ENCODE data around the gene SSNA1. TPM values are rescaled to one million over a fixed set of nuclear protein-coding genes. Genes with fewer than 3 reads are reported as not detected.

The SSNA1 gene
- polyA plus RNA-seq, 1 experiment: 35.0 TPM

DNA sequence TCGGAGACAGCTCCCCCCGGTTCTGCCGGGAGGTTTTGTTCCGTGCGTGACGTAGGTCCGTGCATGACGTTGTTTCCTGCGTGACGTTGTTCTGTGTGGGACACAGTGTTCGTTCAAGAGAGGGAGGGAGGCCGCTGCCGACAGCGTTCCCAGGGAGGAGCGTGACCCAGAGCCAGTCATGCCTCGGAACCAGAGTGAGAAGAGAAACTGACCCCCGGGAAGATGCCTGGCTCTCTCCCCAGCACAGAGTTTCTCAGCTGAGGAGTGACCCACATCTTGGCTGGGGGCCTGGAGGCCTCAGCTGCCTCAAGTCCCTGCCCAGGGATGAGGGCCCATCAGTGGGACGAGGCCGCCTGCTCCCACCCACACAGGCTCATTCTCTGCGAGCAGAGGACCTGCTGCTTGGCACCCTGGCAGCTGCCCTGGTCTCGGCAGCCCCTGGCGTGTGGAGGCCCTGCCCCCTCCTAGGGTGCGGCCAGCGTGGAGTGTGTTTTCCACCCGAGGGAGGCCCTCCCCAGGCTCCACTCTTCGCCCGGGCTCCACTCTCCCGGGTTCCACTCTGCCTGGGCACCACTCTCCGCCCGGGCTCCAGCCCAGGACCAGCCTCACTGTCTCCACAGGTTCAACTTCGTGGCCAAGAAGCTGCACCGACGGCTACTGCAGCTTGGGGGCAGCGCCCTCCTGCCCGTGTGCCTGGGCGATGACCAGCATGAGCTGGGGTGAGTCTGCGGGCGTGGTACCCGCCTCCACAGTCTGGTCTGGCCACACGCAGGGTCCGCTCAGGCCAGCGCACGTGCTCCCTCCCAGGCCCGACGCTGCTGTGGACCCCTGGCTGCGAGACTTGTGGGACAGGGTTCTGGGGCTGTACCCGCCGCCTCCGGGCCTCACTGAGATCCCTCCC lies 24.9 kb downstream of the SSNA1 start:
- DNase-seq (ENCODE audit: low read depth, low spot score): no peak
- CTCF ChIA-PET: no interaction called here
- POLR2A ChIA-PET: interaction anchor here (0.9 to 2.1 kb wide), 3 partner anchors 13 to 27 kb away, joined by 3 to 5 read pairs (median 3); partner anchors contain the start of genes TPRN and TUBB4B

DNA sequence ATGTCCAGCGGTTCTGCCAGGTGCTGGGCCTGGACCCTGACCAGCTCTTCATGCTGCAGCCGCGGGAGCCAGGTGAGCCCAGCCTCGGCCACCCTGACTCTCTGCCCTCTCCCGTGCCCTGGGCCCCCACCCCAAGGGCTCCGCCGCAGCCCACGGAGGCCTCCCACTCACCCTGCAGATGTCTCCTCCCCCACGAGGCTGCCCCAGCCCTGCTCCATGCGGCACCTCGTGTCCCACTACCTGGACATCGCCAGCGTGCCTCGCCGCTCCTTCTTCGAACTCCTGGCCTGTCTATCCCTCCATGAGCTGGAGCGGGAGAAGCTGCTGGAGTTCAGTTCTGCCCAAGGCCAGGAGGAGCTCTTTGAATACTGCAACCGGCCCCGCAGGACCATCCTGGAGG lies 26.1 kb downstream of the SSNA1 start:
- Histone ChIP-seq H3K27ac (ENCODE audit: low read depth, low read length) (no peak overlapping the region), H3K27me3 (ENCODE audit: control insufficient read depth, insufficient read depth, low read length) (no peaks in the 10 kb centered on the region), H3K9me3 (ENCODE audit: control insufficient read depth, insufficient read depth, low read length) (no peaks in the 10 kb centered on the region; the same call in 1 of the 2 replicates), H3K4me3 (ENCODE audit: low read depth, low read length) (no peak overlapping the region)
- POLR2A ChIA-PET: interaction anchor here (2.1 kb wide), 1 partner anchor 26 kb away, joined by 5 read pairs; the partner anchor contains the start of gene TUBB4B
- CTCF ChIA-PET: no interaction called here
- TF ChIP-seq, protein P1, sequence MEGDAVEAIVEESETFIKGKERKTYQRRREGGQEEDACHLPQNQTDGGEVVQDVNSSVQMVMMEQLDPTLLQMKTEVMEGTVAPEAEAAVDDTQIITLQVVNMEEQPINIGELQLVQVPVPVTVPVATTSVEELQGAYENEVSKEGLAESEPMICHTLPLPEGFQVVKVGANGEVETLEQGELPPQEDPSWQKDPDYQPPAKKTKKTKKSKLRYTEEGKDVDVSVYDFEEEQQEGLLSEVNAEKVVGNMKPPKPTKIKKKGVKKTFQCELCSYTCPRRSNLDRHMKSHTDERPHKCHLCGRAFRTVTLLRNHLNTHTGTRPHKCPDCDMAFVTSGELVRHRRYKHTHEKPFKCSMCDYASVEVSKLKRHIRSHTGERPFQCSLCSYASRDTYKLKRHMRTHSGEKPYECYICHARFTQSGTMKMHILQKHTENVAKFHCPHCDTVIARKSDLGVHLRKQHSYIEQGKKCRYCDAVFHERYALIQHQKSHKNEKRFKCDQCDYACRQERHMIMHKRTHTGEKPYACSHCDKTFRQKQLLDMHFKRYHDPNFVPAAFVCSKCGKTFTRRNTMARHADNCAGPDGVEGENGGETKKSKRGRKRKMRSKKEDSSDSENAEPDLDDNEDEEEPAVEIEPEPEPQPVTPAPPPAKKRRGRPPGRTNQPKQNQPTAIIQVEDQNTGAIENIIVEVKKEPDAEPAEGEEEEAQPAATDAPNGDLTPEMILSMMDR (IDR thresholded peaks at IDR 0.05; ENCODE audit: low read depth, low read length): no peak
- no peak for DNase-seq (ENCODE audit: low read depth, low spot score)

More for the DNA sequence above, 24.9 kb downstream of the SSNA1 start:
- TF ChIP-seq, protein P1 (IDR thresholded peaks at IDR 0.05; ENCODE audit: low read depth, low read length): no peak
- no peaks in the 10 kb centered on the region for H3K27me3 ChIP-seq (ENCODE audit: control insufficient read depth, insufficient read depth, low read length)
- no peak overlapping the region for H3K27ac ChIP-seq (ENCODE audit: low read depth, low read length)
- H3K9me3 ChIP-seq (ENCODE audit: control insufficient read depth, insufficient read depth, low read length): no peaks in the 10 kb centered on the region; the same call in 1 of the 2 replicates
- H3K4me3 ChIP-seq (ENCODE audit: low read depth, low read length): no peak overlapping the region

DNA sequence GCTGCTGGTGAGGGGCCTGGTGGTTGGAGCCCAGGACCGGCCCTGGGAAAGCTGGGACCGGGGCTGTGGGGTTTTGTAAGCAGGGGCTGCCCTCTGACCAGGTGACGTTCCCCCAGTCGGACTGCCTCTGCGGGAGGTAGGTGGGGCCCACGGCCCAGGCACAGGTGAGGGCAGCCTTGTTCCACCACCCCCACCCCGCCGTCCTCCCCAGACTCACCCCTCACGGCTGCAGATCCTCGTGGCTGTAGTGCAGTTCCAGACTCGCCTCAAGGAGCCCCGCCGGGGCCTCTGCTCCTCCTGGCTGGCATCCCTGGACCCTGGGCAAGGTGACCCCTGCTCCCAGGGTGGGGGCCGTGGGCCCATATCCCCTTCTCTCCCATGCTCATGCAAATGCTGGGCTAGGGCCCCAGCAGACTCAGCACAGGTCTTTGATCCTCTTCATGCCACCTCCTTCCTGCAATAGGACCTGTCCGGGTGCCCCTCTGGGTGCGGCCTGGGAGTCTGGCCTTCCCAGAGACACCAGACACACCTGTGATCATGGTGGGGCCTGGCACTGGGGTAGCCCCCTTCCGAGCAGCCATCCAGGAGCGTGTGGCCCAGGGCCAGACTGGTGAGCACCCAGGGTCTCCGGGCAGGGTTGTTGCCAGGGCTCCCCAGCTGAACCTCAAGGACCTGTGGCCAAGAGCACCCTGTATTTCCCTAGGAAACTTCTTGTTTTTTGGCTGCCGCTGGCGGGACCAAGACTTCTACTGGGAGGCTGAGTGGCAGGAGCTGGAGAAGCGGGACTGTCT lies 26.9 kb downstream of the SSNA1 start:
- Histone ChIP-seq H3K27ac (ENCODE audit: low read depth, low read length) (no peak overlapping the region), H3K9me3 (ENCODE audit: control insufficient read depth, insufficient read depth, low read length) (no peaks in the 10 kb centered on the region; the same call in 1 of the 2 replicates), H3K4me3 (ENCODE audit: low read depth, low read length) (no peak overlapping the region), H3K27me3 (ENCODE audit: control insufficient read depth, insufficient read depth, low read length) (no peaks in the 10 kb centered on the region)
- no peak for DNase-seq (ENCODE audit: low read depth, low spot score)
- TF ChIP-seq, protein P1 (IDR thresholded peaks at IDR 0.05; ENCODE audit: low read depth, low read length): no peak
- CTCF ChIA-PET: interaction anchor here (0.6 kb wide), 1 partner anchor 21 kb away, joined by 3 read pairs; no protein-coding TSS in a partner anchor
- POLR2A ChIA-PET: no interaction called here

DNA sequence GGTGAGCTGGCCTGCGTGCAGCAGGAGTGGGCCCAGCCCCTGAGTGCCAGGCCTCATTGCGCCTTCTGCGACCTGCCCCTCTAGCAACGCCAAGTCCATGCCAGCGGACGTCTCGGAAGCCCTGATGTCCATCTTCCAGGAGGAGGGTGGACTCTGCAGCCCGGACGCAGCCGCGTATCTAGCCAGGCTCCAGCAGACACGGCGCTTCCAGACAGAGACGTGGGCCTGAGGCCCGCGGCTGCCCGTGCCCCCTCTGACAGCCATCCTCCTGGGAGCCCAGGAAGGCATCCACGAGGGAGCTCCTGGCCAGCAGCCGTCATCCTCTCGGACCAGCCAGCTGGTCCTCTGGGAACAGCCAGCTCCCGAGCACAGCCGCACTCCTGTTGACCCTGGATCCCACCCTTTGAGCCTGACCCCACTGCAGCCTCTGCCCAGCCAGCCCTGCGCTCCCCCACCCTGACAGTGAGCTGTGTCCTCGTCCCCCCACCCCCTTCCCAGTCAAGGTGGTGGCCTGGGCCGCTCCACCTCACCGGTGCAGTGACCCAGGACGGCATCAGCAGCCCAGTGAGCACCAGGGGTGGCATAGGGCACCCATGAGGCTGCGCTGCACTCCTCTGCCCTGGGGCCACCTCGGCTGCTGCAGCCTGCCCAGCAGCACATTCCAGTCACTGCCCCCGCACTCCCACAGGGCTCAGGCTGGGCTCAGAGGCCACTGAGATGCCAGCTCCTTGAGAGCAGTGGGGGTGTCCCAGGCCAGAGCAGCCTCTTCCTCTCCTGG lies 27.9 kb downstream of the SSNA1 start:
- ChIA-PET CTCF (interaction anchor here (0.6 to 0.7 kb wide), 2 partner anchors 20 to 428 kb away, joined by 3 read pairs; no protein-coding TSS in a partner anchor), POLR2A (interaction anchor here (0.7 kb wide), 1 partner anchor 11 kb away, joined by 3 read pairs; the partner anchor contains the start of genes NDOR1 and TMEM203)
- no peak for DNase-seq (ENCODE audit: low read depth, low spot score)
- no peak overlapping the region for H3K27ac ChIP-seq (ENCODE audit: low read depth, low read length)
- H3K27me3 ChIP-seq (ENCODE audit: control insufficient read depth, insufficient read depth, low read length): no peaks in the 10 kb centered on the region
- H3K9me3 ChIP-seq (ENCODE audit: control insufficient read depth, insufficient read depth, low read length): no peaks in the 10 kb centered on the region; the same call in 1 of the 2 replicates
- TF ChIP-seq, protein P1 (IDR thresholded peaks at IDR 0.05; ENCODE audit: low read depth, low read length): no peak
- H3K4me3 ChIP-seq (ENCODE audit: low read depth, low read length): no peak overlapping the region
